Endometrial microvascular endothelial cells (primary cell): ENCODE data around the gene SSR2. TPM values are rescaled to one million over a fixed set of nuclear protein-coding genes. Genes with fewer than 3 reads are reported as not detected.

Experiments
- in situ Hi-C: cut with HindIII; loops from 2 replicates; pipeline ENCODE4 v1.10.0; 2017; ENCODE audit warnings: low sequenced_read_pairs, low pct_unique_long_range_greater_than_20kb; ENCODE audit errors: inconsistent ontology term
- total RNA-seq: library from RNA; depleted of rRNA; stranded (reverse); fragments of >200 nt; gene quantifications from one replicate; pipeline ENCODE4 v1.2.3, GENCODE V29; 2015; ENCODE audit errors: inconsistent ontology term

The SSR2 gene
- total RNA-seq, 1 donor from 2014 or later, result 728 TPM

GRCh38 chr1:155961937-155962336 lies 58.8 kb downstream of the SSR2 start:
- in situ Hi-C loops, result no loop called here

- in situ Hi-C loops, result no loop called here
Measured at GRCh38 chr1:155960081-155960745, 60.5 kb downstream of the SSR2 start.

Other genes with a start within 250 kb of the SSR2 start
- gene GON4L, start 163.7 kb downstream of the SSR2 start, total RNA-seq, result 19.0 TPM
- 29.7 TPM for gene SYT11, start 161.4 kb downstream of the SSR2 start, total RNA-seq
- gene RIT1, start 109.6 kb downstream of the SSR2 start, total RNA-seq, result 22.5 TPM
- gene KHDC4, start 86.5 kb downstream of the SSR2 start, total RNA-seq, result 26.1 TPM
- not detected for gene RXFP4, start 79.3 kb downstream of the SSR2 start, total RNA-seq
- gene ARHGEF2, start 42.4 kb downstream of the SSR2 start, total RNA-seq, result 76.7 TPM
- 33.7 TPM for gene UBQLN4, start 32.8 kb upstream of the SSR2 start, total RNA-seq
- gene LAMTOR2, start 33.8 kb upstream of the SSR2 start, total RNA-seq, result 67.5 TPM
- not detected for gene RAB25, start 40.2 kb upstream of the SSR2 start, total RNA-seq
- 3.3 TPM for gene MEX3A, start 61.5 kb upstream of the SSR2 start, total RNA-seq
- 860 TPM for gene LMNA, start 93.8 kb upstream of the SSR2 start, total RNA-seq
- gene SEMA4A, start 132.6 kb upstream of the SSR2 start, total RNA-seq, result 0.09 TPM
- 22.6 TPM for gene SLC25A44, start 173.2 kb upstream of the SSR2 start, total RNA-seq
- 98.5 TPM for gene PMF1, start 192.1 kb upstream of the SSR2 start, total RNA-seq
- not detected for gene BGLAP, start 221.2 kb upstream of the SSR2 start, total RNA-seq
- gene PAQR6, start 227.1 kb upstream of the SSR2 start, total RNA-seq, result 0.37 TPM